Motor neuron (in vitro differentiated cells): ENCODE measurements around the gene KRTAP12-3. TPM values are rescaled to one million over a fixed set of nuclear protein-coding genes. Genes with fewer than 3 reads are reported as not detected.
"Not testable (repeated sequence)": the region's sequence is repeated elsewhere in the genome, so short reads cannot be mapped to it uniquely, and the experiment has no call there.

Experiments
- ATAC-seq, 8 experiments: fragments of 200-7000 bp; cut with Tn5 transposase; replicated peaks in 6 of 8; 2 replicates each; pipeline ENCODE4 v1.8.0; 2021; ENCODE audit warnings: mild to moderate bottlenecking in 8 of 8, moderate library complexity in 8 of 8
- H3K27ac ChIP-seq, 2 donors: fragments of 250-450 bp; sonication (Bioruptor Pico); 2 replicates each; pipeline ENCODE4 v1.9.0; 2021; ENCODE audit warnings: antibody characterized with exemption in 2 of 2, mild to moderate bottlenecking in 2 of 2, moderate library complexity in 1 of 2
- H3K4me1 ChIP-seq, 2 donors: fragments of 250-450 bp; sonication (Bioruptor Pico); replicated peaks in 1 of 2; 2 replicates each; pipeline ENCODE4 v1.6.1; 2021; ENCODE audit warnings: antibody characterized with exemption in 2 of 2, mild to moderate bottlenecking in 2 of 2, moderate library complexity in 1 of 2
- H3K4me3 ChIP-seq, 5 donors: fragments of 250-450 bp; sonication (Bioruptor Pico); 2 replicates each; pipeline ENCODE4 v1.9.0; 2021; ENCODE audit warnings: antibody characterized with exemption in 5 of 5, mild to moderate bottlenecking in 5 of 5, moderate library complexity in 4 of 5
- WGBS, 10 experiments: fragments of 450-650 bp; shearing (Covaris generic); methylation state at CpG; one replicate each; pipeline ENCODE4 v1.0.0; 2022; 5-methylcytosine and 5-hydroxymethylcytosine counted together
- in situ Hi-C, 9 experiments: fragments of 400-800 bp; cut with MboI; loops; one replicate each; pipeline ENCODE4 v1.15.0; 2021; ENCODE audit warnings: low sequenced_read_pairs in 9 of 9, low pct_unique_long_range_greater_than_20kb in 2 of 9; ENCODE audit not compliant: unreplicated experiment in 9 of 9
- total RNA-seq, 8 experiments: library from RNA; unstranded; fragments of 300-600 nt; gene quantifications; 2 replicates each; pipeline versions ENCODE4 v1.2.3 to v1.2.4, GENCODE V29; 2022

The KRTAP12-3 gene
- total RNA-seq, 8 experiments from 2014 or later: not detected

- H3K27ac ChIP-seq: no peak overlapping the region
- no peak overlapping the region for H3K4me3 ChIP-seq
- H3K4me1 ChIP-seq: no peaks in the 10 kb centered on the region
- 16 to 100% (median 79%) methylated on average over 2 to 6 of the region's 15 CpGs; no CpG with 5 or more reads in 3 of the 10 experiments for WGBS, 10 experiments
- in situ Hi-C loops: no loop called here
- ATAC-seq: no peak
These were observed 21.3 kb upstream of the KRTAP12-3 start for GRCh38 chr21:44636209-44637017.

GRCh38 chr21:44637018-44637850, 20.5 kb upstream of the KRTAP12-3 start, which contains the start of gene KRTAP10-10:
TSS of gene KRTAP10-10 (plus strand) at chr21:44637356. CDS start at chr21:44637418, 62 bp downstream.
- 0 to 60% (median 17%) methylated on average over 1 to 3 of the region's 21 CpGs; no CpG with 5 or more reads in 7 of the 10 experiments for WGBS, 10 experiments
- in situ Hi-C loops: no loop called here
- ATAC-seq: peak in 5 of 8 experiments; percentile 75 to 95 (median 93)

GRCh38 chr21:44637851-44638348, 19.8 kb upstream of the KRTAP12-3 start:
- peak in 1 of 8 experiments; percentile 10 for ATAC-seq
- H3K4me3 ChIP-seq, H3K4me1 ChIP-seq, in situ Hi-C loops, H3K27ac ChIP-seq: not testable (repeated sequence)
- 75% methylated on average over 2 of the region's 12 CpGs; no CpG with 5 or more reads in 9 of the 10 experiments for WGBS, 10 experiments

More at GRCh38 chr21:44637018-44637850, 20.5 kb upstream of the KRTAP12-3 start, which contains the start of gene KRTAP10-10:
- no peak within 1 kb of the TSS for H3K4me3 ChIP-seq
- H3K27ac ChIP-seq: no peak within 1 kb of the TSS
- H3K4me1 ChIP-seq: no peaks in the 10 kb centered on the region

- H3K4me3 ChIP-seq, H3K27ac ChIP-seq, in situ Hi-C loops, ATAC-seq, H3K4me1 ChIP-seq: not testable (repeated sequence)
- 100% methylated on average over 2 of the region's 21 CpGs; no CpG with 5 or more reads in 9 of the 10 experiments for WGBS, 10 experiments
These were observed 19.0 kb upstream of the KRTAP12-3 start for GRCh38 chr21:44638506-44639330.

GRCh38 chr21:44639331-44639655, 18.4 kb upstream of the KRTAP12-3 start:
- 0 to 93% (median 87%) methylated on average over 1 to 3 of the region's 12 CpGs; no CpG with 5 or more reads in 7 of the 10 experiments for WGBS, 10 experiments

GRCh38 chr21:44640761-44641160, 17.0 kb upstream of the KRTAP12-3 start:
- WGBS, 10 experiments: 40 to 100% (median 83%) methylated on average over 1 to 4 of the region's 5 CpGs; no CpG with 5 or more reads in 3 of the 10 experiments
- ATAC-seq: no peak

More at GRCh38 chr21:44639331-44639655, 18.4 kb upstream of the KRTAP12-3 start:
- in situ Hi-C loops: no loop called here
- Histone ChIP-seq H3K4me3 (no peak overlapping the region), H3K4me1 (no peaks in the 10 kb centered on the region), H3K27ac (no peak overlapping the region)
- ATAC-seq: no peak

GRCh38 chr21:44643741-44644310, 13.9 kb upstream of the KRTAP12-3 start:
- Histone ChIP-seq H3K4me1 (no peaks in the 10 kb centered on the region), H3K27ac (no peak overlapping the region), H3K4me3 (no peak overlapping the region)
- in situ Hi-C loops: no loop called here
- no peak for ATAC-seq
- WGBS, 10 experiments: 10 to 86% (median 60%) methylated on average over 2 to 11 of the region's 14 CpGs; no CpG with 5 or more reads in 1 of the 10 experiments

More at GRCh38 chr21:44640761-44641160, 17.0 kb upstream of the KRTAP12-3 start:
- Histone ChIP-seq H3K27ac (no peak overlapping the region), H3K4me3 (no peak overlapping the region), H3K4me1 (no peaks in the 10 kb centered on the region)
- in situ Hi-C loops: no loop called here

GRCh38 chr21:44644878-44645277, 12.9 kb upstream of the KRTAP12-3 start:
- Histone ChIP-seq H3K27ac (no peak overlapping the region), H3K4me1 (no peaks in the 10 kb centered on the region), H3K4me3 (no peak overlapping the region)
- in situ Hi-C loops: no loop called here
- no peak for ATAC-seq
- WGBS, 10 experiments: 0 to 75% (median 36%) methylated on average over 1 to 2 of the region's 2 CpGs

- H3K4me1 ChIP-seq, in situ Hi-C loops, H3K27ac ChIP-seq, H3K4me3 ChIP-seq: not testable (repeated sequence)
- ATAC-seq: peak in 1 of 8 experiments; percentile 29
- 0 to 63% (median 40%) methylated on average over 1 to 5 of the region's 21 CpGs; no CpG with 5 or more reads in 6 of the 10 experiments for WGBS, 10 experiments
These were observed 11.1 kb upstream of the KRTAP12-3 start, which contains the start of gene KRTAP10-11 for GRCh38 chr21:44646366-44647221. TSS of gene KRTAP10-11 (plus strand) at chr21:44646414. CDS start at chr21:44646459, 45 bp downstream.

GRCh38 chr21:44647222-44647552, 10.5 kb upstream of the KRTAP12-3 start:
- in situ Hi-C loops: no loop called here
- no peak overlapping the region for H3K27ac ChIP-seq
- peak in 1 of 8 experiments; percentile 18 for ATAC-seq
- 0 to 76% (median 20%) methylated on average over 1 to 6 of the region's 8 CpGs; no CpG with 5 or more reads in 6 of the 10 experiments for WGBS, 10 experiments
- no peaks in the 10 kb centered on the region for H3K4me1 ChIP-seq
- H3K4me3 ChIP-seq: no peak overlapping the region

GRCh38 chr21:44648557-44649311, 9.0 kb upstream of the KRTAP12-3 start:
- Histone ChIP-seq H3K27ac (no peak overlapping the region), H3K4me3 (no peak overlapping the region), H3K4me1 (no peaks in the 10 kb centered on the region)
- WGBS, 10 experiments: 17 to 100% (median 83%) methylated on average over 1 to 12 of the region's 33 CpGs; no CpG with 5 or more reads in 2 of the 10 experiments
- in situ Hi-C loops: no loop called here
- no peak for ATAC-seq
